Stomach (tissue), 4 donors: ENCODE data around the gene IPO11.

Experiments
- CTCF ChIP-seq, 7 experiments: fragments of 450-650 bp in 4 of 7; fragments of 200-600 bp in 3 of 7; sonication (generic) in 3 of 7; IDR thresholded peaks; one replicate each; pipeline ENCODE4 v1.5.1; 2016 to 2019; ENCODE audit warnings: antibody characterized with exemption in 7 of 7, control low read depth in 2 of 7, mild to moderate bottlenecking in 1 of 7
- POLR2AphosphoS5 ChIP-seq, 3 donors: sonication (generic); formaldehyde crosslinking; IDR thresholded peaks; one replicate each; pipeline ENCODE4 v1.6.1; 2016; ENCODE audit warnings: antibody characterized with exemption in 3 of 3

- TF ChIP-seq POLR2AphosphoS5 (IDR thresholded peaks at IDR 0.05), result no peak
- no peak for TF ChIP-seq CTCF (IDR thresholded peaks at IDR 0.05)
Observed at GRCh38 chr5:62592558-62592957, 180.0 kb downstream of the IPO11 start.
